ENCODE measurements around the gene MPEG1. TPM values are rescaled to one million over a fixed set of nuclear protein-coding genes. Genes with fewer than 3 reads are reported as not detected.

The MPEG1 gene
- total and polyA plus RNA-seq, 4 donors, result 3.2 to 27.2 (median 16.9) TPM

- 64% methylated on average over 2 of the region's 2 CpGs for WGBS
- H3K4me1 ChIP-seq (ENCODE audit: control insufficient read depth in 4 of 4, insufficient read depth in 4 of 4, low read length in 3 of 4), result no peaks in the 10 kb centered on the region
- H3K27me3 ChIP-seq (ENCODE audit: control insufficient read depth in 4 of 4, insufficient read depth in 4 of 4, low read length in 3 of 4), result no peaks in the 10 kb centered on the region
- no peak for DNase-seq (ENCODE audit: low spot score)
- no peak overlapping the region for H3K27ac ChIP-seq (ENCODE audit: low read depth in 1 of 2, low read length in 2 of 2)
- no peak overlapping the region for H3K4me3 ChIP-seq (ENCODE audit: low read depth in 1 of 3, low read length in 3 of 3)
- H3K36me3 ChIP-seq (ENCODE audit: control insufficient read depth in 4 of 4, insufficient read depth in 3 of 4, low read depth in 1 of 4, low read length in 3 of 4), result no peaks in the 10 kb centered on the region
- TF ChIP-seq RXRA (IDR thresholded peaks at IDR 0.05) (no peak), JUND (IDR thresholded peaks at IDR 0.05) (no peak), GABPA (IDR thresholded peaks at IDR 0.05 in 1 of 2, conservative IDR thresholded peaks at IDR 0.05 in 1 of 2) (no peak), ZBTB33 (IDR thresholded peaks at IDR 0.05) (no peak), ATF3 (IDR thresholded peaks at IDR 0.05) (no peak), NR2F2 (IDR thresholded peaks at IDR 0.05) (no peak), FOXA2 (IDR thresholded peaks at IDR 0.05) (no peak), RAD21 (IDR thresholded peaks at IDR 0.05) (no peak), CTCF (IDR thresholded peaks at IDR 0.05; ENCODE audit: low read depth, low read length, missing input control) (no peak), TAF1 (conservative IDR thresholded peaks at IDR 0.05) (no peak), EGR1 (IDR thresholded peaks at IDR 0.05; ENCODE audit: low read depth in 2 of 2) (no peak), MAX (IDR thresholded peaks at IDR 0.05) (no peak), HNF4A (conservative IDR thresholded peaks at IDR 0.05) (no peak), SP1 (IDR thresholded peaks at IDR 0.05) (no peak), REST (IDR thresholded peaks at IDR 0.05) (no peak), FOXA1 (IDR thresholded peaks at IDR 0.05) (no peak), YY1 (IDR thresholded peaks at IDR 0.05) (no peak), HNF4G (IDR thresholded peaks at IDR 0.05) (no peak)
- no peak overlapping the region for H3K9ac ChIP-seq (ENCODE audit: low read depth in 1 of 2, low read length in 2 of 2)
- H3K9me3 ChIP-seq (ENCODE audit: control insufficient read depth in 4 of 4, low read length in 3 of 4), result no peaks in the 10 kb centered on the region
These were observed 6.2 kb upstream of the MPEG1 start for GRCh38 chr11:59218893-59219292.

Measured in liver (tissue), 9 donors.